ENCODE results near the gene MXRA7. TPM values are rescaled to one million over a fixed set of nuclear protein-coding genes. Genes with fewer than 3 reads are reported as not detected.

The MXRA7 gene
- total and polyA plus RNA-seq, 4 donors: 4.8 to 22.1 (median 11.3) TPM

- H3K27me3 ChIP-seq (ENCODE audit: control insufficient read depth in 4 of 4, insufficient read depth in 4 of 4, low read length in 3 of 4): no peaks in the 10 kb centered on the region
- no peaks in the 10 kb centered on the region for H3K4me1 ChIP-seq (ENCODE audit: control insufficient read depth in 4 of 4, insufficient read depth in 4 of 4, low read length in 3 of 4)
- H3K27ac ChIP-seq (ENCODE audit: low read depth in 1 of 2, low read length in 2 of 2): no peak overlapping the region
- H3K4me3 ChIP-seq (ENCODE audit: low read depth in 1 of 3, low read length in 3 of 3): no peak overlapping the region
- WGBS: 84% methylated on average over 4 of the region's 4 CpGs
- no peak overlapping the region for H3K9ac ChIP-seq (ENCODE audit: low read depth in 1 of 2, low read length in 2 of 2)
- H3K9me3 ChIP-seq (ENCODE audit: control insufficient read depth in 4 of 4, low read length in 3 of 4): no peaks in the 10 kb centered on the region
- H3K36me3 ChIP-seq (ENCODE audit: control insufficient read depth in 4 of 4, insufficient read depth in 3 of 4, low read depth in 1 of 4, low read length in 3 of 4): peaks cover 5 to 11% (median 7%) of the 10 kb centered on the region in 4 donors
- TF ChIP-seq SP1 (IDR thresholded peaks at IDR 0.05) (no peak), RXRA (IDR thresholded peaks at IDR 0.05) (no peak), JUND (IDR thresholded peaks at IDR 0.05) (no peak), HNF4A (conservative IDR thresholded peaks at IDR 0.05) (no peak), ATF3 (IDR thresholded peaks at IDR 0.05) (no peak), MAX (IDR thresholded peaks at IDR 0.05) (no peak), FOXA1 (IDR thresholded peaks at IDR 0.05) (no peak), EGR1 (IDR thresholded peaks at IDR 0.05; ENCODE audit: low read depth in 2 of 2) (no peak), YY1 (IDR thresholded peaks at IDR 0.05) (no peak), RAD21 (IDR thresholded peaks at IDR 0.05) (no peak), GABPA (IDR thresholded peaks at IDR 0.05 in 1 of 2, conservative IDR thresholded peaks at IDR 0.05 in 1 of 2) (no peak), REST (IDR thresholded peaks at IDR 0.05) (no peak), FOXA2 (IDR thresholded peaks at IDR 0.05) (no peak), HNF4G (IDR thresholded peaks at IDR 0.05) (no peak), NR2F2 (IDR thresholded peaks at IDR 0.05) (no peak), TAF1 (conservative IDR thresholded peaks at IDR 0.05) (no peak), ZBTB33 (IDR thresholded peaks at IDR 0.05) (no peak)
- no peak for DNase-seq (ENCODE audit: low spot score)
Measured at GRCh38 chr17:76752006-76752405, 41.2 kb upstream of the MXRA7 start.

- DNase-seq (ENCODE audit: low spot score): no peak
- Histone ChIP-seq H3K4me3 (ENCODE audit: low read depth in 1 of 3, low read length in 3 of 3) (no peak overlapping the region), H3K27ac (ENCODE audit: low read depth in 1 of 2, low read length in 2 of 2) (no peak overlapping the region), H3K9me3 (ENCODE audit: control insufficient read depth in 4 of 4, low read length in 3 of 4) (no peaks in the 10 kb centered on the region), H3K36me3 (ENCODE audit: control insufficient read depth in 4 of 4, insufficient read depth in 3 of 4, low read depth in 1 of 4, low read length in 3 of 4) (peaks cover 3 to 11% (median 8%) of the 10 kb centered on the region in 4 donors), H3K9ac (ENCODE audit: low read depth in 1 of 2, low read length in 2 of 2) (no peak overlapping the region), H3K27me3 (ENCODE audit: control insufficient read depth in 4 of 4, insufficient read depth in 4 of 4, low read length in 3 of 4) (no peaks in the 10 kb centered on the region), H3K4me1 (ENCODE audit: control insufficient read depth in 4 of 4, insufficient read depth in 4 of 4, low read length in 3 of 4) (no peaks in the 10 kb centered on the region)
- over 99% methylated on average over 3 of the region's 3 CpGs for WGBS
- TF ChIP-seq CTCF (IDR thresholded peaks at IDR 0.05; ENCODE audit: low read depth, low read length, missing input control) (no peak), ZBTB33 (IDR thresholded peaks at IDR 0.05) (no peak), GABPA (IDR thresholded peaks at IDR 0.05 in 1 of 2, conservative IDR thresholded peaks at IDR 0.05 in 1 of 2) (no peak), TAF1 (conservative IDR thresholded peaks at IDR 0.05) (no peak), EGR1 (IDR thresholded peaks at IDR 0.05; ENCODE audit: low read depth in 2 of 2) (no peak), HNF4G (IDR thresholded peaks at IDR 0.05) (no peak), JUND (IDR thresholded peaks at IDR 0.05) (no peak), REST (IDR thresholded peaks at IDR 0.05) (no peak), FOXA2 (IDR thresholded peaks at IDR 0.05) (no peak), SP1 (IDR thresholded peaks at IDR 0.05) (no peak)
Measured at GRCh38 chr17:76751416-76751993, 40.7 kb upstream of the MXRA7 start.

All from liver (tissue), 9 donors.